ENCODE data around the gene SPG7.
A peak's percentile ranks its signal among the peaks of the same experiment; 100 is the strongest.

Gene SPG7

DNA sequence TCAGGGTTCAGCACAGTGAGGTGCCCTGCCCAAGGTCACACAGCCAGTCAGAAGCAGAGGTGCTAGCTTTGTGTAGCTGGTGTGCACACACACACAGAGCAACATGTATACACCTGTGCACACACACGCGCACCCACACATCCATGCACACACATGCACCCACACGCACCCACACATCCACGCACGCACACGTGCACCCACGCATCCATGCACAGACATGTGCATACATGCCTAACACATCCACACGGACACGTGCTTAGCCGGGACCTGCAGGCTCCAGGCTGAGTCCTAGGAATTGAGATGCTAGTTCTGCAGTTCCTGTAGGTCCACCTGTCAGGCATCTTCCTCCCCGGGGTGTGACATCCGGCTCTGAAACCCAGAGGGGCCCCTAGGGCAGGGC, 92.2 kb downstream of the SPG7 start:
- DNase-seq (ENCODE audit: low read depth) = no peak

DNA sequence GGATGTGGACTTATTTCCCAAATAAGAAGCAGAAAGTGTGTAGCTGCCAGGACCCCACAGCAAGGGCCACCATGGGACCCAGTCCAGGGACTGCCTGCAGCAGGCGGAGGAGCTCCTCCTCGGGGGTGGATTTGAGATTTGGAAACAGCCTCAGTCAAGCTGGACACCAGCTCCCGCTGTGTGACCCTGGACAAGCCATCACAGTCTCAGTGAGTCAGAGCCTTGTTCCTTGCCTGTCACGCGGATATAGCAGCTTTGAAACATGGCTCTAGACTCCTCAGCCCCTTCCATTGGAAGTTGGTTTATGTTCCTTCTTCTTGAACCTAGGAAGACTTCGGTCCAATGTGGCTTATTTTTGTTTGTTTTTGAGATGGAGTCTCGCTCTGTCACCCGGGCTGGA, 92.8 kb downstream of the SPG7 start:
- DNase-seq (ENCODE audit: low read depth) = no peak

- DNase-seq (ENCODE audit: low read depth) = no peak
Measured at GRCh38 chr16:89601906-89602272, 93.7 kb downstream of the SPG7 start.

- DNase-seq (ENCODE audit: low read depth) = peak; percentile 93
Measured at GRCh38 chr16:89602273-89602951, 94.2 kb downstream of the SPG7 start.

DNA sequence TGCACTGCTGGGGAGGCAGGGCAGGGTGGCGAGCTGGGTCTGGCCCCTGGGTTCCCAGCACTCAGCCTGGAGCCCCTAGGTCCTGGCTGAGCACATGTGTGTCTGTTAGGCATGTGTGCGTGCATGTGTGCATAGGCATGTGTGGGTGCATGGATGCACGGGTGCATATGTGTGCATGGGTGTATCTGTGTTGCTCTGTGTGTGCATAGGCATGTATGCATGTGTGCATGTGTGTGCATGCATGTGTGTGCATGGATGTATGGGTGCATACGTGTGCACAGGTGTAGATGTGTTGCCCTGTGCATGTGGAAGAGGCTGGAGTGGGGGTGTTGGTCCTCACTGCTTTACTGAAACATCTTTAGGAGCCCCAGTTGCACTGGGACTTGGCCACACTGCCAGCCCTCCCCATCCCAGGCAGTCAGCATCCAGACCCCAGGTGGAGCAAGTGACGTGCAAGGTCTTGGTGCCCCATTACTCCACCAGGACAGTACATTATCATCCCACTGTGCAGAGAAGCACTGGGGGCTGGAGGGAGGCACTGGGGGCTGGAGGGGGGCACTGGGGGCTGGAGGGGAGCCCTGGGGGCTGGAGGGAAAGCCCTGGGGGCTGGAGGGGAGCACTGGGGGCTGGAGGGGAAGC, 94.9 kb downstream of the SPG7 start:
- no peak for DNase-seq (ENCODE audit: low read depth)

DNA sequence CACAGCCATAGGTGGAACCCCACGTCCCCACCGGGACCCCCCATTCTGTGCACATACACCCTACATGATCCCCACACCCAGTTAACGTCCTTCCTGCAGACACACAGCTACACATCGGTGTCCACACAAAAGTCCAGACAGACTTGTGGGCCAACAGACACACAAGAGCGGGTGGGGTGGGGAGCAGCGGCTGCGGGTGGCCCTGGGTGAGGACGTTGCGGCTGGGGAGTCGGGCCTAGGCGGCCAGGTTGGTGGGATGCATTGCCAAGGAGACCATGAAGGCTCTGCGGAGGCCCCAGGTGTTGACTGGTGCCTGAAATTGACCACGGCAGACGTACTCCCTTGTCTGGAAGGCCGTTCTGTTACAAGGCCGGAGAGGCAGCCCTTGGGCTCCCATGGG, 96.6 kb downstream of the SPG7 start:
- DNase-seq (ENCODE audit: low read depth) = no peak

DNA sequence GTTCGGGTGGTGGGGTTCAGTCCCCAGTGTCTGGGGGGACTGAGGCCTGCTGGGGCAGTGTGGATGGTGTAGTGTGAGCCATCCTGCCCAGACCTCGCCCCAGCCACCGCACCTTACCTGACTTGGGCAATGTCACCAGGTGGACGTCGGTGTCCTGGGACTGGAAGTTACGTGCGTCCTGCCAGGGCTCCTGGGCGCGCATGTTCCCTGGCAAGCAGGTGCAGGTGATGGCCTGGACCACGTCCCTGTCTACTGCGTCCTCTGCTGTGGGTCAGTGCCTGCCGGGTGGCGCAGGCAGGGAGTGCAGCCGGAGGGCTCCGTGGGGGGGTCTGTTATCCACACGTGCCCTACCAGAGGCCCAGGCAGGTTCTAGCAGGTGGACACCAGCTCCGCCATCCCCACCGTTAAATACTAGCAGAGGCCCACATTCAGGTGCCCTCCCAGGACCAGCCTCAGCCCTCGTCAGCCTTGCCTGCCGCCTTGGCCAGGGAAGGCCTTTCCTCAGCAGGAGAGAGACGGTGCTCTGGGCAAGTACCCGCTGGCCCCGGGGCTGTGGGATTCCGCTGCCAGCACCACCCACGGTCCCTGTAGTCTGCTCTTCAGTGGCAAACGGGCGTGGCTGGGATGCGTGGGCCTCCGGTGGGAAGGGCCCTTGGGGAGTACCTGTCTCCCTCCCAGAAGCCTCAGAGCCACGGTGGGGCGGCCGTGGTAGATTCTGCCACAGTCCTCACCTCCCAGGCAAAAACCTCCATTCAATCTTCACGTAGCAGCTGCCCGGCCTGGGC, 97.2 kb downstream of the SPG7 start:
- DNase-seq (ENCODE audit: low read depth) = no peak

- no peak for DNase-seq (ENCODE audit: low read depth)
Measured at GRCh38 chr16:89606006-89606405, 97.8 kb downstream of the SPG7 start.
